GM10248 (cell line): ENCODE measurements around the gene APBA1.

Experiments used
- CTCF ChIA-PET: fragments of 300-600 bp; sonication (Branson Sonifier 250); formaldehyde crosslinking; extraction: SDS; loops from one replicate; lab custom pipeline; 2021; ENCODE audit warnings: antibody characterized with exemption; lab: Yijun Ruan, JAX
- POLR2A ChIA-PET: fragments of 350-650 bp; sonication (Branson Sonifier 250); formaldehyde crosslinking; extraction: SDS; loops from one replicate; lab custom pipeline; 2020; ENCODE audit warnings: antibody characterized with exemption; lab: Yijun Ruan, JAX
- DNase-seq: peaks from one replicate; pipeline ENCODE4 v3.0.0; 2012; ENCODE audit errors: extremely low spot score
- CTCF ChIP-seq: IDR thresholded peaks from 2 replicates; pipeline ENCODE4 v1.5.1; 2012; ENCODE audit warnings: mild to moderate bottlenecking, low read depth; ENCODE audit errors: extremely low read depth, missing control alignments, control extremely low read depth

Gene APBA1

GRCh38 chr9:69454321-69454720, 217.8 kb downstream of the APBA1 start:
- no peak for DNase-seq
- POLR2A ChIA-PET: no interaction called here
- no peak for TF ChIP-seq CTCF
- CTCF ChIA-PET: interaction anchor here (0.9 to 1.7 kb wide), 3 partner anchors 8 to 32 kb away, joined by 4 read pairs; no protein-coding TSS in a partner anchor

- POLR2A ChIA-PET: no interaction called here
- CTCF ChIA-PET: no interaction called here
- TF ChIP-seq CTCF: no peak
- no peak for DNase-seq
Measured at GRCh38 chr9:69453746-69454145, 218.4 kb downstream of the APBA1 start.

- CTCF ChIA-PET: interaction anchor here (1.1 to 1.9 kb wide), 3 partner anchors 10 to 19 kb away, joined by 3 to 6 read pairs (median 5); no protein-coding TSS in a partner anchor
- POLR2A ChIA-PET: no interaction called here
- no peak for DNase-seq
- no peak for TF ChIP-seq CTCF
Measured at GRCh38 chr9:69452110-69452782, 219.9 kb downstream of the APBA1 start.

GRCh38 chr9:69446496-69446895, 225.7 kb downstream of the APBA1 start:
- no peak for DNase-seq
- CTCF ChIA-PET: interaction anchor here (1.6 kb wide), 2 partner anchors 8 to 25 kb away, joined by 3 to 4 read pairs; no protein-coding TSS in a partner anchor
- no peak for TF ChIP-seq CTCF
- POLR2A ChIA-PET: no interaction called here

GRCh38 chr9:69445251-69445650, 226.9 kb downstream of the APBA1 start:
- POLR2A ChIA-PET: no interaction called here
- TF ChIP-seq CTCF: no peak
- CTCF ChIA-PET: interaction anchor here (1.6 kb wide), 1 partner anchor 10 kb away, joined by 4 read pairs; no protein-coding TSS in a partner anchor
- DNase-seq: no peak

- ChIA-PET CTCF (no interaction called here), POLR2A (no interaction called here)
- DNase-seq: no peak
Measured at GRCh38 chr9:69444791-69445190, 227.4 kb downstream of the APBA1 start.

More at GRCh38 chr9:69444791-69445190, 227.4 kb downstream of the APBA1 start:
- TF ChIP-seq CTCF: no peak
